GM12801 (cell line): ENCODE data around the gene TMEM250.

Experiments
- CTCF ChIP-seq: IDR thresholded peaks from one replicate; pipeline ENCODE4 v1.5.1; 2011; ENCODE audit warnings: control low read depth; ENCODE audit not compliant: insufficient read length; ENCODE audit errors: extremely low read depth

The TMEM250 gene

GRCh38 chr9:136156209-136157120, 37.8 kb upstream of the TMEM250 start:
- TF ChIP-seq CTCF = no peak

GRCh38 chr9:136155576-136155975, 36.9 kb upstream of the TMEM250 start:
- no peak for TF ChIP-seq CTCF

- no peak for TF ChIP-seq CTCF
These were observed 36.3 kb upstream of the TMEM250 start for GRCh38 chr9:136154943-136155342.

GRCh38 chr9:136153381-136154065, 34.8 kb upstream of the TMEM250 start:
- no peak for TF ChIP-seq CTCF

GRCh38 chr9:136152931-136153330, 34.3 kb upstream of the TMEM250 start:
- no peak for TF ChIP-seq CTCF

- no peak for TF ChIP-seq CTCF
These were observed 33.8 kb upstream of the TMEM250 start for GRCh38 chr9:136152543-136152866.

- TF ChIP-seq CTCF = no peak
These were observed 33.3 kb upstream of the TMEM250 start for GRCh38 chr9:136151848-136152542.
